Kidney epithelial cell (primary cell): ENCODE data around the gene WDFY3. TPM values are rescaled to one million over a fixed set of nuclear protein-coding genes. Genes with fewer than 3 reads are reported as not detected.

ENCODE experiments used
- DNase-seq: peaks from one replicate; pipeline ENCODE4 v3.0.0-alpha.2; 2010; ENCODE audit warnings: low read depth
- H3K27me3 ChIP-seq: 2 replicates; pipeline ENCODE4 v1.6.0; 2011; ENCODE audit warnings: low read length; ENCODE audit not compliant: control insufficient read depth, insufficient read depth
- H3K36me3 ChIP-seq: 2 replicates; pipeline ENCODE4 v1.5.1; 2011; ENCODE audit warnings: low read length; ENCODE audit not compliant: control insufficient read depth, insufficient read depth
- H3K4me3 ChIP-seq: 2 replicates; pipeline ENCODE4 v1.5.1; 2011; ENCODE audit warnings: low read depth, mild to moderate bottlenecking, control low read depth, low read length
- CTCF ChIP-seq: IDR thresholded peaks from 2 replicates; pipeline ENCODE4 v1.5.1; 2011; ENCODE audit warnings: mild to moderate bottlenecking, moderate library complexity, low read length, control low read depth, inconsistent platforms; ENCODE audit not compliant: insufficient read depth, poor library complexity, severe bottlenecking
- total RNA-seq: library from RNA; depleted of rRNA; stranded (reverse); fragments of >200 nt; gene quantifications from 2 replicates; pipeline ENCODE4 v1.2.3, GENCODE V29; 2015

The WDFY3 gene
- total RNA-seq, 1 donor from 2014 or later: 54.4 TPM

- Histone ChIP-seq H3K27me3 (no peaks in the 10 kb centered on the region), H3K36me3 (no peaks in the 10 kb centered on the region), H3K4me3 (no peak overlapping the region)
- TF ChIP-seq CTCF: no peak
- no peak for DNase-seq
These were observed 100.9 kb downstream of the WDFY3 start for GRCh38 chr4:84865600-84865999.

DNA sequence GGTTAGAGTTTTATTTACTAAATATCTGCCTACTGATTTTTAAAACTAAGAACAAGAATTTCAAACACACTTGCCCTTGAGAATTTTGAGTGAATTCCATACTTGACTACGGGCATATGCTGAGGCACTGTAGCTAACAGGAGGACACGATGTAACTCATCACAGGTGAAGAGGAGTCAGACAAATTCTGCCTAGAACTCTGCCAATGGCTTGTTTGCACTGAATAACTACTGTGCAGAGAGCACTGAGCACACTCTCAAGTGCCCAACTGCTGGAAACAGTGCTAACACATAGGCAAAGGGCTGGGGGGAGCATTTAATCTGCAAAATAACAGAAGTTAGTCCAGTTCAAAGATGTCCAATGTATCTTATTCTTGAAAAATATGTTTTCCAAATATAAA lies 104.4 kb downstream of the WDFY3 start:
- H3K4me3 ChIP-seq: no peak overlapping the region
- no peak for TF ChIP-seq CTCF
- H3K36me3 ChIP-seq: no peaks in the 10 kb centered on the region
- no peaks in the 10 kb centered on the region for H3K27me3 ChIP-seq
- DNase-seq: no peak

- no peak for DNase-seq
- no peaks in the 10 kb centered on the region for H3K36me3 ChIP-seq
- H3K27me3 ChIP-seq: no peaks in the 10 kb centered on the region
- TF ChIP-seq CTCF: no peak
- H3K4me3 ChIP-seq: no peak overlapping the region
These were observed 109.2 kb downstream of the WDFY3 start for GRCh38 chr4:84857296-84857695.

DNA sequence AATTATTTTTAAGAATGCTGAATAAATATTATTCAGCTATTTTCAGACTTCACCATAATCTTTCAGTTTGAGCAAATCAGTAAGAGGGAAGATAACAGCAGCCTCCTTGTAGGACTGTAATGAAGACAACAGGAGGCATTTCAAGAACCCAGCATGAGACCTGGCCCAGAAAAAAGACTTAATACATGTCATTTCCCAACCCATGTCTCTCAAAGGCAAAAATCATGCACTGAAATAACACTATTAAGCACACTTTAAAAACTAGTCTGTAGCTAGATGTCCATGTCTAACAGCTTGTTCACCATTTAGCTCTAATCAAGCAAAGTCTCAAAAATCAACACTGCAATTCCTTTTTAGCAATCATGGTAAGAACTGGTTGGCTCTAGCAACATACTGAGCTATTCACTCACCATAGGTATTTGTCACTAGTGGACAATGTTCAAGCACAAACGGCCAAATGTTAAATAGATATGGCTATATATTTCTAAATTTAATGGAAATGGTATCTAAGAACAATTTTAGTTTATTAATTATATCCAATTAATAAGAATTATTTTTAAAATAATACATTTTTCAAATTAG lies 109.9 kb downstream of the WDFY3 start:
- no peak overlapping the region for H3K4me3 ChIP-seq
- H3K36me3 ChIP-seq: no peaks in the 10 kb centered on the region
- DNase-seq: no peak
- H3K27me3 ChIP-seq: no peaks in the 10 kb centered on the region
- no peak for TF ChIP-seq CTCF

GRCh38 chr4:84855774-84856173 lies 110.7 kb downstream of the WDFY3 start:
- no peak overlapping the region for H3K4me3 ChIP-seq
- H3K27me3 ChIP-seq: no peaks in the 10 kb centered on the region
- no peak for TF ChIP-seq CTCF
- H3K36me3 ChIP-seq: no peaks in the 10 kb centered on the region
- no peak for DNase-seq

GRCh38 chr4:84852081-84852480 lies 114.4 kb downstream of the WDFY3 start:
- no peaks in the 10 kb centered on the region for H3K36me3 ChIP-seq
- H3K4me3 ChIP-seq: no peak overlapping the region
- no peak for TF ChIP-seq CTCF
- no peaks in the 10 kb centered on the region for H3K27me3 ChIP-seq
- no peak for DNase-seq
